Measurements from ENCODE around the gene DNAJB9. TPM values are rescaled to one million over a fixed set of nuclear protein-coding genes. Genes with fewer than 3 reads are reported as not detected.

The DNAJB9 gene
- total and polyA plus RNA-seq, 10 of the 15 experiments (the other 5 are each of a cell fraction or from before 2014, with no cell fraction given), result 4.5 to 20.9 (median 8.8) TPM

DNA sequence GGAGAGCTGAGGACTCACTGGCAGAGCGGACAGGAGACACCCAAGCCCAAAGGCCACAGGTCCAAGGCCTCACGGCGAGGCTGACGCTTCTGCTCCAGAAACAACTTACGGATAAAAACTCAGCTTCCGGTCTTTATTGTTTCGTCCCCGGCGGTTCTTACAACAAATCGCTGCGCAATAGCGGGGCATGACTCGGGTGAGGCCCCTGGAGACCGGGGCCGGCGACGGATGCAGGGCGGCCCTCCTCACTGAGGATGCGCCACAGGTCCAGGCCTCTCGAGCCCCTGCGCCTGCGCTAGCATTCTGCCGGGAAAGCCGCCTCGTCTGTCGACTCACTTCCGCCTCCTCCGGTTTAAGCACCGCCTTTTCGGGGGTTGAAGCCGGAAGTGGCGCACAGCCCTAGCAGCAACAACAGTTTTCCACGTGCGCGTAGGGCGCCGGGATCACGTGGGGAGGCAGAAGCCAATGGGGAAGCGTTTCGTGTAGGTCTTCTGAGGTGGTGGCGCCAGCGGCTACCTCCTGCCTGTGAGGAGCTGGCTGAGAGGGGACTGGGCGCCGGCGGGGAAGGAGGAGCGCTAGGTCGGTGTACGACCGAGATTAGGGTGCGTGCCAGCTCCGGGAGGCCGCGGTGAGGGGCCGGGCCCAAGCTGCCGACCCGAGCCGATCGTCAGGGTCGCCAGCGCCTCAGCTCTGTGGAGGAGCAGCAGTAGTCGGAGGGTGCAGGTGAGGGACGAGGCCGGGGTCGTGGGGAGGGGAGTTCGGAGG lies at the start of gene DNAJB9, which contains the start of gene THAP5 (continued):
- TF ChIP-seq, protein P1, sequence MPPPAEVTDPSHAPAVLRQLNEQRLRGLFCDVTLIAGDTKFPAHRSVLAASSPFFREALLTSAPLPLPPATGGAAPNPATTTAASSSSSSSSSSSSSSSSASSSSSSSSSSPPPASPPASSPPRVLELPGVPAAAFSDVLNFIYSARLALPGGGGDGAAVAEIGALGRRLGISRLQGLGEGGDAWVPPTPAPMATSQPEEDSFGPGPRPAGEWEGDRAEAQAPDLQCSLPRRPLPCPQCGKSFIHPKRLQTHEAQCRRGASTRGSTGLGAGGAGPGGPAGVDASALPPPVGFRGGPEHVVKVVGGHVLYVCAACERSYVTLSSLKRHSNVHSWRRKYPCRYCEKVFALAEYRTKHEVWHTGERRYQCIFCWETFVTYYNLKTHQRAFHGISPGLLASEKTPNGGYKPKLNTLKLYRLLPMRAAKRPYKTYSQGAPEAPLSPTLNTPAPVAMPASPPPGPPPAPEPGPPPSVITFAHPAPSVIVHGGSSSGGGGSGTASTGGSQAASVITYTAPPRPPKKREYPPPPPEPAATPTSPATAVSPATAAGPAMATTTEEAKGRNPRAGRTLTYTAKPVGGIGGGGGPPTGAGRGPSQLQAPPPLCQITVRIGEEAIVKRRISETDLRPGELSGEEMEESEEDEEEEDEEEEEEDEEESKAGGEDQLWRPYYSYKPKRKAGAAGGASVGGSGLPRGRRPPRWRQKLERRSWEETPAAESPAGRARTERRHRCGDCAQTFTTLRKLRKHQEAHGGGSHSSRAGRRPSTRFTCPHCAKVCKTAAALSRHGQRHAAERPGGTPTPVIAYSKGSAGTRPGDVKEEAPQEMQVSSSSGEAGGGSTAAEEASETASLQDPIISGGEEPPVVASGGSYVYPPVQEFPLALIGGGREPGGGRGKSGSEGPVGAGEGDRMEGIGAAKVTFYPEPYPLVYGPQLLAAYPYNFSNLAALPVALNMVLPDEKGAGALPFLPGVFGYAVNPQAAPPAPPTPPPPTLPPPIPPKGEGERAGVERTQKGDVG (CRISPR knock-in tag; IDR thresholded peaks at IDR 0.05), result no peak
- TF ChIP-seq CBX3 (IDR thresholded peaks at IDR 0.05; ENCODE audit: borderline replicate concordance, low read depth) (no peak), ATF3 (IDR thresholded peaks at IDR 0.05; ENCODE audit: borderline replicate concordance, extremely low read depth, low read depth, low read length) (peak; percentile 90), ZZZ3 (IDR thresholded peaks at IDR 0.05; ENCODE audit: control insufficient read depth, insufficient read length, low read depth) (no peak), LARP7 (IDR thresholded peaks at IDR 0.05) (peak; percentile 91; the same call in 1 of the 2 replicates), CEBPB (IDR thresholded peaks at IDR 0.05; ENCODE audit: borderline replicate concordance in 1 of 2, low read depth in 2 of 2, low read length in 2 of 2) (no peak), HSF1 (IDR thresholded peaks at IDR 0.05; ENCODE audit: low read depth, low read length) (no peak), CHD4 (IDR thresholded peaks at IDR 0.05) (no peak), SP1 (IDR thresholded peaks at IDR 0.05; ENCODE audit: low read depth, low read length) (peak; percentile 54), SIX5 (IDR thresholded peaks at IDR 0.05; ENCODE audit: low read depth, low read length, severe bottlenecking) (no peak), RELA (IDR thresholded peaks at IDR 0.05; ENCODE audit: borderline replicate concordance, partially characterized antibody) (peak; percentile 37), POU2F2 (IDR thresholded peaks at IDR 0.05; ENCODE audit: borderline replicate concordance, low read depth, low read length) (peak; percentile 75; the same call in 2 of the 3 replicates), CBX5 (IDR thresholded peaks at IDR 0.05; ENCODE audit: low read depth) (0 out of 2 replicates have a peak, but pooled peaks have one; percentile 26), ZNF622 (IDR thresholded peaks at IDR 0.05) (no peak), HDAC2 (IDR thresholded peaks at IDR 0.05) (no peak)
